T-helper 17 cell (primary cell): ENCODE results near the gene SPATA3. TPM values are rescaled to one million over a fixed set of nuclear protein-coding genes. Genes with fewer than 3 reads are reported as not detected.
"Not testable (repeated sequence)": the region's sequence is repeated elsewhere in the genome, so short reads cannot be mapped to it uniquely, and the experiment has no call there.

ENCODE experiments used
- ATAC-seq: fragments of 150-1000 bp; cut with Tn5 transposase; 2 replicates; pipeline ENCODE4 v1.10.0; 2021; ENCODE audit warnings: mild to moderate bottlenecking, moderate library complexity
- DNase-seq, 3 donors: peaks; one replicate each; pipeline versions ENCODE4 v3.0.0 to v3.0.0-alpha.2; 2020 to 2021
- H3K9me3 ChIP-seq: one replicate; pipeline ENCODE4 v1.7.0; 2013; ENCODE audit warnings: low read length, mild to moderate bottlenecking; ENCODE audit not compliant: control insufficient read depth, poor library complexity, severe bottlenecking
- H3K27ac Mint-ChIP-seq: one replicate; pipeline ENCODE4 v1.8.0; 2022; ENCODE audit warnings: mild to moderate bottlenecking, moderate library complexity, mixed read lengths
- H3K27me3 Mint-ChIP-seq: one replicate; pipeline ENCODE4 v1.8.0; 2022; ENCODE audit warnings: mixed read lengths
- H3K36me3 Mint-ChIP-seq: one replicate; pipeline ENCODE4 v1.8.0; 2022; ENCODE audit warnings: low read depth, mixed read lengths
- H3K4me1 Mint-ChIP-seq: one replicate; pipeline ENCODE4 v1.8.0; 2022; ENCODE audit warnings: mild to moderate bottlenecking, mixed read lengths
- H3K4me3 Mint-ChIP-seq: one replicate; pipeline ENCODE4 v1.8.0; 2022; ENCODE audit warnings: mild to moderate bottlenecking, moderate library complexity, mixed read lengths
- total RNA-seq, 4 donors: library from RNA in 2 of 4; stranded (reverse) in 2 of 4; gene quantifications; one replicate each; pipeline ENCODE4 v1.2.3 and lab custom pipeline; 2022 to 2026

SPATA3 gene
- total RNA-seq, 2 donors from 2014 or later, result not detected

GRCh38 chr2:230957756-230958391 is 38.0 kb upstream of the SPATA3 start:
- Mint-ChIP-seq H3K27ac (no peak overlapping the region), H3K36me3 (no peaks in the 10 kb centered on the region), H3K27me3 (peaks cover 69% of the 10 kb centered on the region), H3K4me1 (peaks cover 15% of the 10 kb centered on the region), H3K4me3 (peak overlapping the region; percentile 89)
- ATAC-seq (no peak), DNase-seq (no peak)
- H3K9me3 ChIP-seq, result no peaks in the 10 kb centered on the region

GRCh38 chr2:230958820-230959756 is 36.8 kb upstream of the SPATA3 start:
- no peak for ATAC-seq
- no peaks in the 10 kb centered on the region for H3K9me3 ChIP-seq
- Mint-ChIP-seq H3K27ac (no peak overlapping the region), H3K4me1 (peaks cover 15% of the 10 kb centered on the region), H3K27me3 (peaks cover 64% of the 10 kb centered on the region), H3K36me3 (no peaks in the 10 kb centered on the region), H3K4me3 (peak overlapping the region; percentile 2)
- no peak for DNase-seq

- no peak overlapping the region for H3K4me3 Mint-ChIP-seq
- no peaks in the 10 kb centered on the region for H3K36me3 Mint-ChIP-seq
- H3K27ac Mint-ChIP-seq, result no peak overlapping the region
- no peak for DNase-seq
- no peaks in the 10 kb centered on the region for H3K9me3 ChIP-seq
- H3K4me1 Mint-ChIP-seq, result peaks cover 15% of the 10 kb centered on the region
- peaks cover 56% of the 10 kb centered on the region for H3K27me3 Mint-ChIP-seq
- ATAC-seq, result no peak
These were observed 35.9 kb upstream of the SPATA3 start for GRCh38 chr2:230960026-230960425.

GRCh38 chr2:230961091-230961491 is 34.8 kb upstream of the SPATA3 start:
- peaks cover 52% of the 10 kb centered on the region for H3K27me3 Mint-ChIP-seq
- DNase-seq (no peak), ATAC-seq (no peak)
- no peak overlapping the region for H3K27ac Mint-ChIP-seq
- H3K4me3 Mint-ChIP-seq, result no peak overlapping the region
- peaks cover 15% of the 10 kb centered on the region for H3K4me1 Mint-ChIP-seq
- H3K9me3 ChIP-seq, result no peaks in the 10 kb centered on the region
- H3K36me3 Mint-ChIP-seq, result no peaks in the 10 kb centered on the region

- peaks cover 7% of the 10 kb centered on the region for H3K4me1 Mint-ChIP-seq
- no peak overlapping the region for H3K4me3 Mint-ChIP-seq
- H3K27ac Mint-ChIP-seq, result no peak overlapping the region
- H3K9me3 ChIP-seq, result no peaks in the 10 kb centered on the region
- H3K27me3 Mint-ChIP-seq, result peaks cover 38% of the 10 kb centered on the region
- DNase-seq (no peak), ATAC-seq (no peak)
- H3K36me3 Mint-ChIP-seq, result no peaks in the 10 kb centered on the region
These were observed 31.7 kb upstream of the SPATA3 start for GRCh38 chr2:230964136-230964730.

GRCh38 chr2:230967113-230967512 is 28.8 kb upstream of the SPATA3 start:
- ATAC-seq (no peak), DNase-seq (no peak)
- H3K4me1 Mint-ChIP-seq, result peaks cover 13% of the 10 kb centered on the region
- no peaks in the 10 kb centered on the region for H3K36me3 Mint-ChIP-seq
- no peak overlapping the region for H3K27ac Mint-ChIP-seq
- no peaks in the 10 kb centered on the region for H3K9me3 ChIP-seq
- H3K27me3 Mint-ChIP-seq, result peaks cover 13% of the 10 kb centered on the region
- H3K4me3 Mint-ChIP-seq, result no peak overlapping the region

GRCh38 chr2:230968314-230968713 is 27.6 kb upstream of the SPATA3 start:
- not testable (repeated sequence) for H3K27me3 Mint-ChIP-seq, H3K36me3 Mint-ChIP-seq, ATAC-seq, DNase-seq, H3K4me3 Mint-ChIP-seq, H3K9me3 ChIP-seq
- peak overlapping the region; percentile 49 for H3K27ac Mint-ChIP-seq
- H3K4me1 Mint-ChIP-seq, result peaks cover 13% of the 10 kb centered on the region

GRCh38 chr2:230968921-230969658 is 26.8 kb upstream of the SPATA3 start:
- no peak for ATAC-seq

GRCh38 chr2:230969659-230970015 is 26.3 kb upstream of the SPATA3 start:
- Mint-ChIP-seq H3K27me3 (peaks cover 6% of the 10 kb centered on the region), H3K4me3 (peak overlapping the region; percentile 64), H3K27ac (peak overlapping the region; percentile 49), H3K36me3 (no peaks in the 10 kb centered on the region), H3K4me1 (peaks cover 23% of the 10 kb centered on the region)
- ATAC-seq (no peak), DNase-seq (no peak)
- no peaks in the 10 kb centered on the region for H3K9me3 ChIP-seq

More at GRCh38 chr2:230968921-230969658, 26.8 kb upstream of the SPATA3 start:
- no peak for DNase-seq
- H3K9me3 ChIP-seq, result no peaks in the 10 kb centered on the region
- Mint-ChIP-seq H3K27me3 (peaks cover 6% of the 10 kb centered on the region), H3K4me3 (peak overlapping the region; percentile 64), H3K4me1 (peaks cover 18% of the 10 kb centered on the region), H3K36me3 (no peaks in the 10 kb centered on the region), H3K27ac (peak overlapping the region; percentile 49)

GRCh38 chr2:230972046-230972445 is 23.9 kb upstream of the SPATA3 start:
- DNase-seq (no peak), ATAC-seq (no peak)
- no peaks in the 10 kb centered on the region for H3K9me3 ChIP-seq
- peak overlapping the region; percentile 98 for H3K27ac Mint-ChIP-seq
- H3K4me3 Mint-ChIP-seq, result no peak overlapping the region
- peaks cover 28% of the 10 kb centered on the region for H3K4me1 Mint-ChIP-seq
- H3K27me3 Mint-ChIP-seq, result peaks cover 6% of the 10 kb centered on the region
- H3K36me3 Mint-ChIP-seq, result no peaks in the 10 kb centered on the region

GRCh38 chr2:230974096-230974913 is 21.6 kb upstream of the SPATA3 start:
- Mint-ChIP-seq H3K27ac (peak overlapping the region; percentile 98), H3K4me3 (peak overlapping the region; percentile 83), H3K27me3 (no peaks in the 10 kb centered on the region), H3K36me3 (no peaks in the 10 kb centered on the region), H3K4me1 (peaks cover 27% of the 10 kb centered on the region)
- no peaks in the 10 kb centered on the region for H3K9me3 ChIP-seq
- DNase-seq (peak; percentile 34 to 56 (median 56)), ATAC-seq (peak; percentile 95)

- ATAC-seq (no peak), DNase-seq (no peak)
- Mint-ChIP-seq H3K27ac (peak overlapping the region; percentile 98), H3K4me1 (peaks cover 29% of the 10 kb centered on the region), H3K4me3 (no peak overlapping the region), H3K36me3 (no peaks in the 10 kb centered on the region), H3K27me3 (no peaks in the 10 kb centered on the region)
- no peaks in the 10 kb centered on the region for H3K9me3 ChIP-seq
These were observed 20.0 kb upstream of the SPATA3 start for GRCh38 chr2:230975927-230976326.
